GM21786 (cell line): Measurements from ENCODE around the gene TRAF5.
"Not testable (repeated sequence)": the region's sequence is repeated elsewhere in the genome, so short reads cannot be mapped to it uniquely, and the experiment has no call there.

Experiments
- ATAC-seq: cut with Tn5 transposase; IDR thresholded peaks from one replicate; pipeline ENCODE4 v1.9.1; 2021; ENCODE audit not compliant: unreplicated experiment

Gene TRAF5

GRCh38 chr1:211345719-211346118 is 19.1 kb downstream of the TRAF5 start:
- ATAC-seq = no peak

GRCh38 chr1:211347077-211347844 is 20.6 kb downstream of the TRAF5 start:
- no peak for ATAC-seq

GRCh38 chr1:211348547-211348946 is 21.9 kb downstream of the TRAF5 start:
- no peak for ATAC-seq

- ATAC-seq = no peak
These were observed 23.1 kb downstream of the TRAF5 start for GRCh38 chr1:211349741-211350140.

- ATAC-seq = not testable (repeated sequence)
These were observed 25.4 kb downstream of the TRAF5 start for GRCh38 chr1:211352055-211352454.

- ATAC-seq = no peak
These were observed 25.8 kb downstream of the TRAF5 start for GRCh38 chr1:211352465-211352864.

- peak; percentile 83 for ATAC-seq
These were observed 26.4 kb downstream of the TRAF5 start for GRCh38 chr1:211352985-211353515.

- ATAC-seq = peak; percentile 10
These were observed 27.1 kb downstream of the TRAF5 start for GRCh38 chr1:211353562-211354212.

GRCh38 chr1:211355873-211356272 is 29.2 kb downstream of the TRAF5 start:
- no peak for ATAC-seq

GRCh38 chr1:211356723-211357407 is 30.2 kb downstream of the TRAF5 start:
- no peak for ATAC-seq

- ATAC-seq = no peak
These were observed 32.1 kb downstream of the TRAF5 start for GRCh38 chr1:211358685-211359084.

GRCh38 chr1:211359876-211360275 is 33.2 kb downstream of the TRAF5 start:
- ATAC-seq = no peak

- ATAC-seq = no peak
These were observed 34.6 kb downstream of the TRAF5 start for GRCh38 chr1:211361202-211361601.

GRCh38 chr1:211369640-211370039 is 43.0 kb downstream of the TRAF5 start:
- no peak for ATAC-seq

GRCh38 chr1:211370669-211371068 is 44.0 kb downstream of the TRAF5 start:
- no peak for ATAC-seq

- ATAC-seq = no peak
These were observed 44.9 kb downstream of the TRAF5 start for GRCh38 chr1:211371406-211372105.

- no peak for ATAC-seq
These were observed 45.8 kb downstream of the TRAF5 start for GRCh38 chr1:211372463-211372862.

- ATAC-seq = no peak
These were observed 48.6 kb downstream of the TRAF5 start for GRCh38 chr1:211375146-211375818.

GRCh38 chr1:211375949-211376348 is 49.3 kb downstream of the TRAF5 start:
- no peak for ATAC-seq

GRCh38 chr1:211376807-211377470 is 50.3 kb downstream of the TRAF5 start:
- no peak for ATAC-seq
